Measurements from ENCODE around the gene CCND2. TPM values are rescaled to one million over a fixed set of nuclear protein-coding genes. Genes with fewer than 3 reads are reported as not detected.

The CCND2 gene
- total RNA-seq, 1 donor from 2014 or later: 12.6 TPM

DNA sequence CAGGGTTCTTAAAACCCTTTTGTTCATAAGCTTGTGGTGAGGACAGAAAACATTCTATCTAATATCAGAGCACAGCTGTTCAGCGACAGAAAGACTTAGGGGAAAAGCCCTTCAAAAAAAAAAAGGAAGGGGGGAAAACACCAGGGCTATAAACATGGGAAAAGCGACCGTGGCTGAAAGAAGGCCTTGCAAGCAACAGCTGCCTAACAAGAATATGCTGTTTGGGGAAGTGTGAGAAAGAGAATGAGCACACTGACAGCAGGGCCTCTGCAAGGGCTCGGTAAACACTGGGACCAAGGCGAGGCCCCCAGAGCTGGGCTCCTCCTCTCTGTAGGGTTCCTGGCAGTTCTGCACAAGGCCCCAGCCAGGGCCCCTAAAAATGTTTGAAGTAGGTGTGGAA is 27.4 kb upstream of the CCND2 start:
- TF ChIP-seq, protein P1, sequence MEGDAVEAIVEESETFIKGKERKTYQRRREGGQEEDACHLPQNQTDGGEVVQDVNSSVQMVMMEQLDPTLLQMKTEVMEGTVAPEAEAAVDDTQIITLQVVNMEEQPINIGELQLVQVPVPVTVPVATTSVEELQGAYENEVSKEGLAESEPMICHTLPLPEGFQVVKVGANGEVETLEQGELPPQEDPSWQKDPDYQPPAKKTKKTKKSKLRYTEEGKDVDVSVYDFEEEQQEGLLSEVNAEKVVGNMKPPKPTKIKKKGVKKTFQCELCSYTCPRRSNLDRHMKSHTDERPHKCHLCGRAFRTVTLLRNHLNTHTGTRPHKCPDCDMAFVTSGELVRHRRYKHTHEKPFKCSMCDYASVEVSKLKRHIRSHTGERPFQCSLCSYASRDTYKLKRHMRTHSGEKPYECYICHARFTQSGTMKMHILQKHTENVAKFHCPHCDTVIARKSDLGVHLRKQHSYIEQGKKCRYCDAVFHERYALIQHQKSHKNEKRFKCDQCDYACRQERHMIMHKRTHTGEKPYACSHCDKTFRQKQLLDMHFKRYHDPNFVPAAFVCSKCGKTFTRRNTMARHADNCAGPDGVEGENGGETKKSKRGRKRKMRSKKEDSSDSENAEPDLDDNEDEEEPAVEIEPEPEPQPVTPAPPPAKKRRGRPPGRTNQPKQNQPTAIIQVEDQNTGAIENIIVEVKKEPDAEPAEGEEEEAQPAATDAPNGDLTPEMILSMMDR (IDR thresholded peaks at IDR 0.05): no peak
- H3K4me1 Mint-ChIP-seq (ENCODE audit: unreplicated experiment): no peaks in the 10 kb centered on the region
- H3K27ac Mint-ChIP-seq (ENCODE audit: unreplicated experiment): no peak overlapping the region
- no peak for DNase-seq (ENCODE audit: extremely low spot score, unreplicated experiment)
- H3K36me3 Mint-ChIP-seq (ENCODE audit: unreplicated experiment): no peaks in the 10 kb centered on the region
- H3K4me3 Mint-ChIP-seq (ENCODE audit: unreplicated experiment): no peak overlapping the region
- peaks cover under 1% of the 10 kb centered on the region for H3K27me3 Mint-ChIP-seq (ENCODE audit: unreplicated experiment)
- peaks cover 3% of the 10 kb centered on the region for H3K9me3 Mint-ChIP-seq (ENCODE audit: unreplicated experiment)

DNA sequence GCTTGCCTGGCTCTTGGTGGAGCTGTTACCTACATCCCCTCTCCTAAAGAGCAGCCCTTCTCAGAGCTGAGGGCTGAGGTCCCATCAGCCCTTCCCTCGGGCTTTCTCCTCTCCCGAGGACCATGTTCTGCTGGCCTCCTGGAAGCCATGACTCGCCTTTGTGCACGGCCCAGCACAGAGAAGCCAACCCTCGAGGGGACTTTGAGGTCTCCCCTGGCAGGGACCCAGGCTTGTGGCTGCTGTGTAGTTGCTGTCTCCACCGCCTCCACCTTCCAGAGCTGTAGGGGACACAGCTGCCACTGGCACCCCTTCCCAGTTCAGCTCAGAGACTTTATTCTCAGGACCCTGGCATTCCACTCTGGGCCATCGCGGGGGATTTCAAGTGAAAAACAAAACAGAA is 22.9 kb upstream of the CCND2 start:
- H3K27ac Mint-ChIP-seq (ENCODE audit: unreplicated experiment): no peak overlapping the region
- no peaks in the 10 kb centered on the region for H3K9me3 Mint-ChIP-seq (ENCODE audit: unreplicated experiment)
- H3K27me3 Mint-ChIP-seq (ENCODE audit: unreplicated experiment): peaks cover 7% of the 10 kb centered on the region
- TF ChIP-seq, protein P1 (IDR thresholded peaks at IDR 0.05): no peak
- H3K4me3 Mint-ChIP-seq (ENCODE audit: unreplicated experiment): no peak overlapping the region
- no peaks in the 10 kb centered on the region for H3K36me3 Mint-ChIP-seq (ENCODE audit: unreplicated experiment)
- no peaks in the 10 kb centered on the region for H3K4me1 Mint-ChIP-seq (ENCODE audit: unreplicated experiment)
- DNase-seq (ENCODE audit: extremely low spot score, unreplicated experiment): no peak

GRCh38 chr12:4251216-4251891 is 22.2 kb upstream of the CCND2 start:
- Mint-ChIP-seq H3K36me3 (ENCODE audit: unreplicated experiment) (no peaks in the 10 kb centered on the region), H3K4me1 (ENCODE audit: unreplicated experiment) (no peaks in the 10 kb centered on the region), H3K9me3 (ENCODE audit: unreplicated experiment) (no peaks in the 10 kb centered on the region), H3K27me3 (ENCODE audit: unreplicated experiment) (peaks cover 7% of the 10 kb centered on the region), H3K27ac (ENCODE audit: unreplicated experiment) (no peak overlapping the region), H3K4me3 (ENCODE audit: unreplicated experiment) (no peak overlapping the region)
- DNase-seq (ENCODE audit: extremely low spot score, unreplicated experiment): no peak
- TF ChIP-seq, protein P1 (IDR thresholded peaks at IDR 0.05): no peak

DNA sequence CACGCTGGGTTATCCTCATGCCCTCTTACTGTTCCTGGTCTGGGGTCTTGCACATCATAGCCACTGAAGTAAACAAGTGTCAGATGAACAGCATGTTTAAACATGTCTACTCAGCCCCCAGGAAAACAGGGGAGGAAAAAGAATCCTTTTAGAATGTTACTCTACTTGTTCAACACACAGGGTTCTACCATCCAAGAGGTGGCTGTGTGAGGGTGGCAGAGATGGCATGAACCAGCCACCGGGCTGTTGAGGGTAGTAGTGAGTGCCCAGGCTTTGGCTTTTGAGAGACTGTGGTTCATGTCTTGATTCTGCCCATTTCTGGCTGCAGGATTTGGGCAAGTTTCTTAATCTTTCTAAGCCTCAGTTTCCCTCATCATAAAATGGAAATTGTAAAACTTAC is 21.6 kb upstream of the CCND2 start:
- TF ChIP-seq, protein P1 (IDR thresholded peaks at IDR 0.05): no peak
- peaks cover 7% of the 10 kb centered on the region for H3K27me3 Mint-ChIP-seq (ENCODE audit: unreplicated experiment)
- H3K4me1 Mint-ChIP-seq (ENCODE audit: unreplicated experiment): no peaks in the 10 kb centered on the region
- H3K9me3 Mint-ChIP-seq (ENCODE audit: unreplicated experiment): no peaks in the 10 kb centered on the region
- no peaks in the 10 kb centered on the region for H3K36me3 Mint-ChIP-seq (ENCODE audit: unreplicated experiment)
- no peak for DNase-seq (ENCODE audit: extremely low spot score, unreplicated experiment)
- H3K4me3 Mint-ChIP-seq (ENCODE audit: unreplicated experiment): no peak overlapping the region
- H3K27ac Mint-ChIP-seq (ENCODE audit: unreplicated experiment): no peak overlapping the region

- Mint-ChIP-seq H3K36me3 (ENCODE audit: unreplicated experiment) (no peaks in the 10 kb centered on the region), H3K4me1 (ENCODE audit: unreplicated experiment) (no peaks in the 10 kb centered on the region), H3K9me3 (ENCODE audit: unreplicated experiment) (no peaks in the 10 kb centered on the region), H3K4me3 (ENCODE audit: unreplicated experiment) (no peak overlapping the region), H3K27ac (ENCODE audit: unreplicated experiment) (no peak overlapping the region), H3K27me3 (ENCODE audit: unreplicated experiment) (peaks cover 10% of the 10 kb centered on the region)
- DNase-seq (ENCODE audit: extremely low spot score, unreplicated experiment): no peak
- TF ChIP-seq, protein P1 (IDR thresholded peaks at IDR 0.05): no peak
Measured at GRCh38 chr12:4252601-4253000, 21.0 kb upstream of the CCND2 start.
